D721Med (cell line): Measurements from ENCODE around the gene TTC23.

Source experiments
- DNase-seq: peaks from one replicate; pipeline ENCODE4 v3.0.0; 2011; ENCODE audit warnings: low spot score; ENCODE audit not compliant: insufficient read length
- FAIRE-seq: peaks from 2 replicates; lab custom pipeline; 2011; peaks lifted over from hg19 to GRCh38; lab: Jason Lieb, UNC
- TF ChIP-seq, protein P1 (sequence below): IDR thresholded peaks from 2 replicates; pipeline ENCODE4 v1.5.1; 2012; ENCODE audit warnings: mild to moderate bottlenecking, control low read depth; ENCODE audit not compliant: insufficient read depth; ENCODE audit errors: missing control alignments

The TTC23 gene

DNA sequence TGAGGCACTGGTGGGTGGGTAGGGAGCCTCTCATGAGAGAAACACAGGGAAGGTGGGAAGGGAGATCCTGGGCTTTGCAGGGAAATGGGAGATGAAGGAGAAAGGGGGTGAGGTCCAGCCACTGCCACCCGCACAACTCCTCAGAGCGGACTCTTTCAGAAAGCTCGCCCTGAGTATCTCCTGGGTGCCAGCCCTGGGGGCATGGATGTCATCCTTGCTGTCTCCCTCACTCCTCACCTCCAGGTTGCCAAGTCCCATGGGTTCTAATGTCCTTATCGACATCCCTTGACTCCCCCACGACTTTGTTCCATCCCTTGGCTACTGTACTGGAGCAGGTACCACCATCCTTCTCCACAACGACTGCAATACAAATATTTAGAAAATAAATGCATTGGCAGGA, 103.6 kb downstream of the TTC23 start:
- FAIRE-seq = no peak
- TF ChIP-seq, protein P1, sequence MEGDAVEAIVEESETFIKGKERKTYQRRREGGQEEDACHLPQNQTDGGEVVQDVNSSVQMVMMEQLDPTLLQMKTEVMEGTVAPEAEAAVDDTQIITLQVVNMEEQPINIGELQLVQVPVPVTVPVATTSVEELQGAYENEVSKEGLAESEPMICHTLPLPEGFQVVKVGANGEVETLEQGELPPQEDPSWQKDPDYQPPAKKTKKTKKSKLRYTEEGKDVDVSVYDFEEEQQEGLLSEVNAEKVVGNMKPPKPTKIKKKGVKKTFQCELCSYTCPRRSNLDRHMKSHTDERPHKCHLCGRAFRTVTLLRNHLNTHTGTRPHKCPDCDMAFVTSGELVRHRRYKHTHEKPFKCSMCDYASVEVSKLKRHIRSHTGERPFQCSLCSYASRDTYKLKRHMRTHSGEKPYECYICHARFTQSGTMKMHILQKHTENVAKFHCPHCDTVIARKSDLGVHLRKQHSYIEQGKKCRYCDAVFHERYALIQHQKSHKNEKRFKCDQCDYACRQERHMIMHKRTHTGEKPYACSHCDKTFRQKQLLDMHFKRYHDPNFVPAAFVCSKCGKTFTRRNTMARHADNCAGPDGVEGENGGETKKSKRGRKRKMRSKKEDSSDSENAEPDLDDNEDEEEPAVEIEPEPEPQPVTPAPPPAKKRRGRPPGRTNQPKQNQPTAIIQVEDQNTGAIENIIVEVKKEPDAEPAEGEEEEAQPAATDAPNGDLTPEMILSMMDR = no peak
- no peak for DNase-seq

DNA sequence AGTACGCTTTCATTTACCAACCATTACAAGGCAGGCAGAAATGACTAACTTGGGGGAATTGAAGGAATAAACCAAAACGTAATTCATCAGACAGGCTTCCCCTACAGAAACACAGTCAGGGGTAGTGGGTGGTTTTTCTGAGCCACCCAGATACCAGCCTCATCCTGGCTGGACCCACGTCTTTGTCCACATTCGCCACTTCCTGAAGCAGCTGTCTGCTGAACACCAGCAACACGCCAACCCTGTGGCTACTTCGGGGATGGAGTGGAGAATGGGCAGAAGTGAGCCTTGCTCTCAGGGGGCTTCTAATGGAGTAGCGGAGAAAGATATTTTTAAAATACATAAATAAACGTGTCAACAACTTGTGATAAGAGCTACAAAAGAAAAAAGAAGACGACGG, 104.4 kb downstream of the TTC23 start:
- TF ChIP-seq, protein P1 = no peak
- DNase-seq (no peak), FAIRE-seq (no peak)

DNA sequence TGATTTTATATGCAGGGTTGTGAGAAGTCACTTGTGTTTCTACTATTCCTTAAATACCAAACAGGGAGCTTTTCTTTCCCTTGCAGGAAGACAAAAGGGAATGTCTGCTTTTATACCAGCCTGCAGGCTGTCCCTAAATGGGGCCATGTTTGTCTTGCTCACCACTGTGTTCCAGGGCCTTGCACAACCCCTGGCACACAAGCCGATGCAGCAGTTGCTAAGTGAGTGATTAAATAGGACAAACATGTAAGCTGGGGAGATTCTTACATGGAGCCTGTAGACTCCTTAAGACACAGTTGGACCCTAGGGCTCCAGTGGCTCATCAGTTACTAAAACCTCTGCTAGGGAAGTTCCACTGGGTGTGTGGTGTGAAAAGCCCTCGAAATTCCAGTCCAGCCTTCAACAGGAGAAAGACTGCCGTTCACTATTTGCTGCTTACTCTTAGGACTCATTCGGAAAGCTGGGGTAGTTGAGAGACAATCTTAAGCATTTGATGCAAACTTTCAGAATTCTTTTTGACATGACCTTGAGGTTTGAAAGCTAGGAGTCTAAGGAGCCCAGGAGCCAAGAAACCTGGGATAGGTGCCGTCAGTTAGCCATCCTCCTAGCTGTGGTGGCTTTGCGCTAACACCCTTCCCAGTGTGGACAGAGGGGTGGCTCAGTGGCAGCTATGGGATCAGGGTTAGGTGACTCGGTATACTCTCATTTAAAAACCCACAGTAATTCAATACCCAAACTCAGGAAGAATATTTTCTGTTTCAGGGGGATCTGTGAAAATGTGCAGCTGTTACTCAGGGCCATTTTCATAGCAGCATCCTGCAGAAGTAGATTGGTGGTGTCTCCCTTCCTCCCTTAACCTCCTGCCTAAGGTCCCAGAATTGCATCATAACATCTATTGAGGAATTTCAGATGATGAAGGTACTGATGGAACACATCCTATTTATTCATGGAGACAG, 105.4 kb downstream of the TTC23 start:
- FAIRE-seq = no peak
- TF ChIP-seq, protein P1 = no peak
- DNase-seq = no peak

DNA sequence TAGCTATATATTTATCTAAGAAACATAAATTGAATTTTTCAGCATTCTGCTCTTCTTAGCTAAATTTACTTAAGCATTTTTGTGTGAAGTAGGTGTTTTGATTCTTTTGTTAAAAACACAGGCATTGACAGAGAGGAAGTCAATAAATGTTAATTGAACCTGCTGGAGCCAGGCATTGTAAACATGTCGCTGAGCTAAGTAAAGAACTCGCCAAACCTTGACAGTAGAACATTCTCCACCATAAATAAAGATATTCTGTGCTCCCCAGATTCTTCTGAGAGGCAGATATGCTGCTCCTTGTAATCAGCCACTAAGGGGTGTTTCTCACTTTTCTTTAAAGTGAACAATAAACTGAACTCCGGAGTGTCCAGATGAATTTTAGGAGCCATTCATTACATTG, 106.1 kb downstream of the TTC23 start:
- DNase-seq = no peak
- TF ChIP-seq, protein P1 = no peak
- no peak for FAIRE-seq

DNA sequence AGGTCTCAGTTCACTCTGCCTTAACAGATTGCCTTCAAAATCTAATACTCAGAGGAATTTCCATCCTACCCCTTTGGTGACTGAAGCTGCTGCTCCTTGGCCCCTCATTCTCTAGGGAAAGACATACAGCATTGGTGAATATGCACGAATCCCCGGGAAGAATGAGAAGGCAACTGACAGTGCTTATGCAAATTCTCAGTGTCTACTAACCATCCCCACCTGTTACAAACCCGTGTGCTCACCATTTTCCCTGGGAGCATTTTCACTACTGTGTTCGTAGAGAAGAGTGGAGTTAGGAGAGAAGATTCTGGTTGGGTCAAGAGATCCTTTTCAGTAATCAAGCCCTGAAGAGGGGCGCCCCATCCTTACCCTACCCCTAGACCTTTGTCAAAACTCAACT, 106.8 kb downstream of the TTC23 start:
- FAIRE-seq = no peak
- DNase-seq = no peak
- TF ChIP-seq, protein P1 = no peak

DNA sequence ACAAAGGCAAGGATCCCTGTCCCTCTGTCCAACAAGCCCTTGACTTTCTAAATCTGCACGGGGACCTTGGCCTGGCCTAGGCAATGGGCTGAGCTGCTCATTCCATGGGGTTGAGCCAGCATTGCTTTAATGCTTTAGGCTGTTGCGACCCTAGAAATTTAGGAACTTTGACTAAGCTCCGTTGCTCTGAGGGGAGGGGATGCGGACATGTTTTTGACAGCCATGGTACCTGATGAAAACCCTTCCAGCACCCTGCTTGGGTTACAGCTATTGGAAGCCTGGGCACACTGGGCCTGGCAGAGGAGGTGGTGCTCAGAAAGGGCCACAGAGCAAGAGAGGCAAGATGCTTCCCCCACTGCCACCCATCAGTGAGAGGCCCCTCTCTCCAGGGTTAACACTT, 107.4 kb downstream of the TTC23 start:
- DNase-seq (no peak), FAIRE-seq (no peak)
- TF ChIP-seq, protein P1 = no peak

DNA sequence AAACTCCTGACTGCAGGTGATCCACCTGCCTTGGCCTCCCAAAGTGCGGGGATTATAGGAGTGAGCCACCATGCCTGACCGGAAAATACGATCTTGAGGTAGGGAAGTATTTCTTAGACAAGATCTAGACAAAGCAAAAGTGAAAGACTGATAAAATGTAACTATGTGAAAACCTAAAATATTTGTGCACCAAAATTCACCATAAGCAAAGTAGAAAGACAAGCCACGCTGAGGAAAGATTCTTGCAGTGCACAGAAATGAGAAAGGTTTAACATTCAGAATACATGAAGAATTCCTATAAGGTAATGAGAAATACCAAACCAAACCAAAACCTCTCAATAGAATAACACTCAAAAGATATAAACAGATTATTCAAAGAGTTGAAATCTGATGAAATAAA, 108.8 kb downstream of the TTC23 start:
- TF ChIP-seq, protein P1 = no peak
- DNase-seq (no peak), FAIRE-seq (no peak)
